ENCODE results near the gene THOP1. TPM values are rescaled to one million over a fixed set of nuclear protein-coding genes. Genes with fewer than 3 reads are reported as not detected.

Gene THOP1
- 62.2 and 78.1 TPM in 2 replicates for total RNA-seq

DNA sequence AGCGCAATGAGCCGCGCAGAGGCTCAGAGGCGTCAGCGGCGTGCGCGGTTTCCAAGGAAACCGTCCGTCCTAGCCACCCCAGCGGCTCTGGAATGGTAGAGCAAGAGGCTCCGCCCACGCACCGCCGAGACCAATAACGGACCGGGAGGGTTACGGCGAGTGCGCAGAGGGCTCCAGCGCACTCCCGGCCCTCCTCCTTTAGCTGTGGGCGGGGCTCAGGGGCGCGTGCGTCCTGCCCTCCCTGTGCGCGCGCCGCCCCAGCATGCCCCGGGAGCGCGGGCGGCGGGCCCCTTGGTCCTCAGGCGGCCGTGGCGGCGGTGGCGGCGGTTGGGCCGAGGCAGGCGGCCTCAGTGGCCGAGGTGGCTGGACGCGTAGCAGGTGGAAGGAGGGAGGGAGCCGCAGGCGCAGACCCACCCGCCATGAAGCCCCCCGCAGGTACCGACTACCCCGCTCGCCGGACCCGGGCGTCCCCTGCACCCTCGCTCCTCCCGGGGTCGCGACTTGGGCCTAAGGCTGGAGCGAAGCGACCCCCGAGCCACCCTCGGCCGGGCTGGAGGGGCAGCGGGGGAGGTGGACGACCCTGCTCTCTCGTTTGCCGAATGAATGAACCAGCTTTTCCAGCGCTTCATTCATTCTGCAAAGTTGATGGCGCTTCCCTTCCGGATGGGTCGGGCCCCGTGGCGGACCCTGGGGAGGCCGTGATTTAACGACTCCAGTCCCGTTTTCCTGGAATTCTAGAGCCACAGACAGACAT is at the start of gene THOP1:
THOP1 (plus strand) TSS at position 260 of the 754 bp plus-strand sequence; CDS start at position 420, 160 bp downstream.

GRCh38 chr19:2739602-2740313 is 45.5 kb upstream of the THOP1 start, which contains the start of gene SLC39A3:
Gene SLC39A3 (minus strand): TSS chr19:2740017. CDS start chr19:2737257, 2,760 bp downstream.

DNA sequence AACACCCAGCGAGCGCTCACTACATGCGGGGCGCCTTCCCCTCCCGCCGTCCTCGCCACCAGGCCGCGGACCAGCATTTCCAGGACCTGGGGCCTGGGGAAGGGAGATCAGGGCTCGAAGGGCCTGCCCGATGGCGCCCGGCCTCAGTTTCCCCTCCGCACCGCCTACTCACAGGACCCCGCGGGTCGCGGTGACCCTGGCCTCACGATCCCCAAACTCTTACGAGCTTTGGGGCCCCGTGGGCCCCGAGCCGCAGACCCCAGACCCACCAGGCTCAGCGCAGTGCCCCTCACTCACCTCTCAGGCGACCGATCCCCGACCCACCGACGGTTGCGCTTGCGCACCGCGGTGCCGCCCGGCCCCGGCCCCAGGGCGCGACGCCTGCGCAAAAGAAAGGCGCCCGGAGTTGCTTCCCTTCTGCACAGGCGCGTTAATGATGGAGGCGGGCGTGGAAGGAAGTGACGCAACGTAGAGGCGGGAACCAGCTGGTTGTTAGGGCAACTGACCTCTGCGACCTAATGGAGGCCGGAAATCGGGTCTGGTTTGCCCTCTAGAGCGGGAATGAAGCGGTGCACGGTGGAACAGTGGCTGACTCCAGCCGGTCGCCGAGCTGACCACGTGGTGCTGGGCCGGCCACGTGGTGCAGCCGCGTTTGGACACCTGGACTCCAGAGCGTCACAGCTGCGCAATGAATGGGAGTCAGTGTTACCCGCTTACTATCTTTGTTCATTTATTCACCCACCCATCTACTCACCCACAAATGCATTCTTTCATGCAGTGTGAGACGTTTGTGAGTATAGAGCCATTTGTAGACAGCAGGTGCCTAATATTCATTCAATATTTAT is 2.1 kb upstream of the THOP1 start, which contains the start of gene SGTA:
SGTA (minus strand) TSS at position 338 of the 845 bp plus-strand sequence. CDS start 14,205 bp downstream, outside the sequence.

GRCh38 chr19:2819540-2820111 is 34.3 kb downstream of the THOP1 start, which contains the start of gene ZNF554:
Gene ZNF554 (plus strand): TSS chr19:2819868. CDS start chr19:2820072, 204 bp downstream.

GRCh38 chr19:2840794-2841791 is 55.8 kb downstream of the THOP1 start, which contains the start of gene ZNF555:
Gene ZNF555 (plus strand): TSS chr19:2841475. CDS start chr19:2841573, 98 bp downstream.

Other genes starting within 250 kb of the THOP1 start
- gene GNG7, start 82.8 kb upstream of the THOP1 start, total RNA-seq: under 0.01 and 0.12 TPM in 2 replicates
- gene DIRAS1, start 64.1 kb upstream of the THOP1 start, total RNA-seq: 0.66 and 2.9 TPM in 2 replicates
- 23.2 and 26.8 TPM in 2 replicates for gene SLC39A3, start 45.5 kb upstream of the THOP1 start, total RNA-seq
- gene SGTA, start 2.2 kb upstream of the THOP1 start, total RNA-seq: 22.2 and 28.7 TPM in 2 replicates
- 3.0 and 3.3 TPM in 2 replicates for gene ZNF554, start 34.4 kb downstream of the THOP1 start, total RNA-seq
- 4.6 and 5.5 TPM in 2 replicates for gene ZNF555, start 56.0 kb downstream of the THOP1 start, total RNA-seq
- 0.26 TPM in 1 of 2 replicates, not detected in the other for gene ZNF556, start 81.8 kb downstream of the THOP1 start, total RNA-seq
- gene ZNF57, start 115.4 kb downstream of the THOP1 start, total RNA-seq: 3.9 and 4.2 TPM in 2 replicates
- 3.2 and 3.3 TPM in 2 replicates for gene ZNF77, start 159.5 kb downstream of the THOP1 start, total RNA-seq
- 1.7 and 2.0 TPM in 2 replicates for gene TLE6, start 192.1 kb downstream of the THOP1 start, total RNA-seq
- gene TLE2, start 243.8 kb downstream of the THOP1 start, total RNA-seq: 3.2 and 4.6 TPM in 2 replicates

All from aortic smooth muscle cell (primary cell).